Heart left ventricle (tissue), 16 donors: Measurements from ENCODE around the gene ZNF319. TPM values are rescaled to one million over a fixed set of nuclear protein-coding genes. Genes with fewer than 3 reads are reported as not detected.

Experiments
- ATAC-seq, 4 donors: fragments of 200-7000 bp; cut with Tn5 transposase; one replicate each; pipeline ENCODE4 v1.9.1; 2020 to 2022; ENCODE audit warnings: moderate library complexity in 4 of 4, mild to moderate bottlenecking in 3 of 4, moderate number of reproducible peaks in 1 of 4
- DNase-seq, 5 donors: peaks; one replicate each; pipeline ENCODE4 v3.0.0-alpha.2; 2020
- H3K27ac ChIP-seq, 12 donors: fragments of 200-600 bp; sonication (generic) in 4 of 12; one replicate each; pipeline versions ENCODE4 v1.5.0 to v1.8.0; 2016 to 2022; ENCODE audit warnings: mild to moderate bottlenecking in 2 of 12
- H3K27me3 ChIP-seq, 9 donors: fragments of 200-600 bp; sonication (generic) in 2 of 9; one replicate each; pipeline versions ENCODE4 v1.5.1 to v1.8.0; 2016 to 2022; ENCODE audit warnings: mild to moderate bottlenecking in 3 of 9
- H3K36me3 ChIP-seq, 9 donors: fragments of 200-600 bp; sonication (generic) in 2 of 9; one replicate each; pipeline versions ENCODE4 v1.5.0 to v1.8.0; 2018 to 2022; ENCODE audit warnings: mild to moderate bottlenecking in 2 of 9
- H3K4me1 ChIP-seq, 12 donors: fragments of 200-600 bp; sonication (generic) in 4 of 12; one replicate each; pipeline versions ENCODE4 v1.5.0 to v1.8.0; 2016 to 2022; ENCODE audit warnings: mild to moderate bottlenecking in 3 of 12
- H3K4me3 ChIP-seq, 12 donors: fragments of 200-600 bp; sonication (generic) in 4 of 12; one replicate each; pipeline versions ENCODE4 v1.5.0 to v1.8.0; 2017 to 2022; ENCODE audit warnings: mild to moderate bottlenecking in 9 of 12, moderate library complexity in 4 of 12
- H3K9me3 ChIP-seq, 12 donors: fragments of 200-600 bp; sonication (generic) in 4 of 12; one replicate each; pipeline versions ENCODE4 v1.5.0 to v1.8.0; 2016 to 2022; ENCODE audit warnings: mild to moderate bottlenecking in 1 of 12
- CTCF ChIP-seq, 12 donors: fragments of 200-600 bp; sonication (generic) in 4 of 12; IDR thresholded peaks; one replicate each; pipeline versions ENCODE4 v1.5.0 to v1.8.0; 2018 to 2022; ENCODE audit warnings: antibody characterized with exemption in 12 of 12, mild to moderate bottlenecking in 5 of 12
- POLR2A ChIP-seq, 2 donors: fragments of 450-650 bp; IDR thresholded peaks; one replicate each; pipeline ENCODE4 v1.6.1; 2017; ENCODE audit warnings: antibody characterized with exemption in 2 of 2, mild to moderate bottlenecking in 2 of 2, moderate library complexity in 2 of 2
- WGBS, 4 donors: extraction: QIAGEN DNeasy Blood & Tissue Kit in 2 of 4; methylation state at CpG; one replicate each; pipeline versions ENCODE4 v1.1.5 to v1.1.7; 2013 to 2018; 5-methylcytosine and 5-hydroxymethylcytosine counted together
- intact Hi-C, 10 donors: fragments of 100-400 bp; cut with DNase I; formaldehyde crosslinking; loops; one replicate each; pipeline versions ENCODE4 v1.11.1 to v1.14.2; 2022
- polyA plus RNA-seq, 2 donors: library from polyadenylated mRNA; stranded (reverse); fragments of 200-250 nt; gene quantifications; one replicate each; pipeline ENCODE4 v1.2.3, GENCODE V29; 2013
- total RNA-seq, 9 donors: library from RNA; depleted of rRNA in 2 of 9; stranded (reverse); fragments of >200 nt in 2 of 9; fragmentation: NEBNext Ultra II Directional in 3 of 9; extraction: Animal tissue kit (Norgen Biotek cat#: 25700) in 3 of 9; gene quantifications; one replicate each; pipeline versions ENCODE4 v1.1.0 to v1.2.4, GENCODE V29; 2016 to 2023
- donor health status: ischemic (EF 13 %, LVEDD 7.1; RV severe dilation, severe dysfunction).
- donor health status: healthy with polysubstance abuse.
- donor health status: DM: no; HTN: yes; CAD: no.
- donor health status: DM: no; HTN: no; CAD: no.
- donor health status: ischemic (EF 25% LVEDD 6.9; RV normal size, moderate dysfunction).
- donor health status: ischemic (EF 25% LVEDD 5.7; RV mildly dilated, moderate dysfunction).
- donor health status: healthy.
- donor health status: DM: yes; HTN: yes; CAD: no.
- donor health status: ischemic (EF 35%, LVEDD 5.7; RV mildly dilated, moderate dysfunction).
- donor health status: nonischemic (EF 11% LVEDD 7.7; RV severe dilation, severe dysfunction).
- donor health status: DM: yes; HTN: yes; CAD: no.
- donor health status: PGD.
- donor health status: ischemic (EF 29% LVEDD 5.4; RV normal size, mild dysfunction).
- donor health status: nonischemic (EF 23%, LVEDD 6.1; RV moderate dilation, normal function).

The ZNF319 gene
- total and polyA plus RNA-seq, 11 donors = 5.6 to 10.5 (median 8.6) TPM

DNA sequence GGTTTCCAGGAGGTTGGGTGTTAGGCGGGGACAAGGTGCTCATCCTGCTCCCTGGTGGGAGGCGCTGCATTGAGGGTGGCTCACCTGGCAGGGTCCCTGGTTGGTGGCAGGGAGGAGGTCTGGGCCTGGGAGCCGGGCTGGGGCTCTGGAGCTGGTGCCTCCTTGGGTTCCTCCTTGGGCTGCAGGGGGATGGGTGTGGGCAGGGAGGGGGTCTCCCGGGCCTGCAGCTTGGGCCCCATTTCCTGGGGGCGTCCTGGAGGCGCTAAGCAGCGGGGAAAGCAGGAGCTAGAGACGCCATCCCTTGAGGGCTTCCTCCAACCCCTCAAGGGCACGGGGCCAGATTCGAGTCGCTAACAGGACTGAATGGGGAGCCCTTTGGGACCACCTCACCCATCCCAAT is 40.7 kb downstream of the ZNF319 start:
- intact Hi-C loops = no loop called here

DNA sequence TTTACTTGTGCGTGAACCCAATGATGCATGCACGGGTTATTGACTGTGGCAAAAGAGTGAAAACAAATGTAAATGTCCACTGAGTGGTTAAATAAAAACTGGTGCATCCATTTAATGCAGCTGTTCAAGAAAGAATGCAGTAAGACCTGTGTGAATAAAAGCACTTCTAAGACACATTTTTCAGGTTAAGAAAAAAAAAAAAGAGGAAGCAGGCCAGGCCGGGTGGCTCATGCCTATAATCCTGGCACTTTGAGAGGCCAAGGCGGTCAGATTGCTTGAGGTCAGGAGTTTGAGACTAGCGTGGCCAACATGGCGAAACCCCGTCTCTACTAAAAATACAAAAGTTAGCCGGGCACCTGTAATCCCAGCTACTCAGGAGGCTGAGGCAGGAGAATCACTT is 41.4 kb downstream of the ZNF319 start:
- Histone ChIP-seq H3K4me3 (no peak overlapping the region), H3K27ac (no peak overlapping the region), H3K9me3 (no peaks in the 10 kb centered on the region), H3K4me1 (no peaks in the 10 kb centered on the region), H3K36me3 (no peaks in the 10 kb centered on the region), H3K27me3 (no peaks in the 10 kb centered on the region)
- TF ChIP-seq CTCF (IDR thresholded peaks at IDR 0.05) (no peak), POLR2A (IDR thresholded peaks at IDR 0.05) (no peak)
- 80 to 90% (median 87%) methylated on average over 8 of the region's 8 CpGs for WGBS, 4 donors
- ATAC-seq (no peak), DNase-seq (no peak)
- intact Hi-C loops = no loop called here

More for the DNA sequence above, 40.7 kb downstream of the ZNF319 start:
- no peaks in the 10 kb centered on the region for H3K4me1 ChIP-seq
- H3K27ac ChIP-seq = no peak overlapping the region
- H3K4me3 ChIP-seq = no peak overlapping the region
- H3K9me3 ChIP-seq = no peaks in the 10 kb centered on the region
- no peaks in the 10 kb centered on the region for H3K36me3 ChIP-seq
- 68 to 81% (median 79%) methylated on average over 11 of the region's 11 CpGs for WGBS, 4 donors
- DNase-seq = no peak
- TF ChIP-seq POLR2A (IDR thresholded peaks at IDR 0.05) (no peak), CTCF (IDR thresholded peaks at IDR 0.05) (no peak)
- ATAC-seq = no peak
- H3K27me3 ChIP-seq = no peaks in the 10 kb centered on the region

DNA sequence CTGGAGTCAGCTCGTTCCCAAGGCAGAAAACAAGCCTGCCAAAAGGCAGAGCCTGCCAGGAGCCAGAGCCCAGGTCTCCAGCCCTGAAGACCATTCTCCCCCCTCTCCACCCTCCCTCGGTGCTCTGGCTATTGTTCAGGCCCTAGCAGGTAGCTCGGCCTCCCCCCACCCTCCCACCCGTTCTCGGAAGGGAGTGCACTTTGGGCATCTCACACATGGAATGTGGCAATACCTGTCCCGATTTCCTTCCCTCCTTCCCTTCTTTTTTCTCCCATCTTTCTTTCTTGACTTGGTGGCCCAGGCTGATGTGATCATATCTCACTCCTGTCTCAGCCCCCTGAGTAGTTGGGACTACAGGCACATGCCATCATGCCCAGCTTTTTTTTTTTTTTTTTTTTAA is 41.9 kb downstream of the ZNF319 start:
- DNase-seq (no peak), ATAC-seq (no peak)
- WGBS, 4 donors = 70 to 80% (median 78%) methylated on average over 6 of the region's 6 CpGs
- Histone ChIP-seq H3K27ac (no peak overlapping the region), H3K36me3 (no peaks in the 10 kb centered on the region), H3K4me1 (no peaks in the 10 kb centered on the region), H3K9me3 (no peaks in the 10 kb centered on the region), H3K4me3 (no peak overlapping the region), H3K27me3 (no peaks in the 10 kb centered on the region)
- intact Hi-C loops = no loop called here
- no peak for TF ChIP-seq CTCF (IDR thresholded peaks at IDR 0.05)
- TF ChIP-seq POLR2A (IDR thresholded peaks at IDR 0.05) = no peak

DNA sequence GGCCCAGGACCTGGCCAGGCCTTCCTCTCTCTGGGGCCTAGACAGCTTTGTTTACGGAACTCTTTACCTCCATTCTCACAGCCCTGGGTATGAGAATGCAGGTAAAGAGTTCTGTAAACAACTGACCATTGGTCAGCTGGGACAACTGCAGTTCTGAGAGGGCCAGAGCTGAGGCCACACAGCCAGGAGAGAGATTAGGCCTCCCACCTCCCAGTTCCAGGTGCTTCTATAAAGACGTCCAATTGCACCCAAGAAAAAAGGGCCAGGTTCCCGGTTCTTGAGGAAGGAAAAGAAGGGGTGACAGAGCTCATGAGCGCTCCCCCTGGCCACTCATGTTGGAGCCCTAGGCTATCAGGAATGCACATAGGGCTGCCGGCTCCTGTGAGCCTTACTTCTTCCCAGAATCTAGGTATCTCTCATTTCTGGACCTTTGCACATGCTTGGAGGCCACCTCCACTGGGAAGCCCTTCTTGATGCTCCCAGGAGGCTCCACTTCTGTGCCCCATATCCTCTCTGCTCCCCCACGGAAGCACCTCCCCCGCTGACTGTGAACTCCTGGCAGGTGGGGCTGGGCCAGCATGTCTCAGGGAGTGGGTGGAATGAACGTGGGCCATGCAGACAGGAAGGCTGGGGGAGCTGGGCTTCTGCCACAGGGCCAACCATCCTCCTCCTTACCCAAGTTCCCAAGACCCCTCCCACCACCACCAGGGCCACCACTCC is 42.6 kb downstream of the ZNF319 start:
- no peaks in the 10 kb centered on the region for H3K27me3 ChIP-seq
- 77 to 89% (median 81%) methylated on average over 5 to 8 of the region's 8 CpGs for WGBS, 4 donors
- H3K4me3 ChIP-seq = no peak overlapping the region
- no peaks in the 10 kb centered on the region for H3K36me3 ChIP-seq
- intact Hi-C loops = no loop called here
- DNase-seq (no peak), ATAC-seq (no peak)
- no peaks in the 10 kb centered on the region for H3K4me1 ChIP-seq
- no peak overlapping the region for H3K27ac ChIP-seq
- no peak for TF ChIP-seq CTCF (IDR thresholded peaks at IDR 0.05)
- no peak for TF ChIP-seq POLR2A (IDR thresholded peaks at IDR 0.05)
- no peaks in the 10 kb centered on the region for H3K9me3 ChIP-seq
